GM21619 (cell line): ENCODE data around the gene OR5AC2.

Experiments used
- ATAC-seq: cut with Tn5 transposase; IDR thresholded peaks from one replicate; pipeline ENCODE4 v1.9.1; 2021; ENCODE audit not compliant: unreplicated experiment

OR5AC2 gene

DNA sequence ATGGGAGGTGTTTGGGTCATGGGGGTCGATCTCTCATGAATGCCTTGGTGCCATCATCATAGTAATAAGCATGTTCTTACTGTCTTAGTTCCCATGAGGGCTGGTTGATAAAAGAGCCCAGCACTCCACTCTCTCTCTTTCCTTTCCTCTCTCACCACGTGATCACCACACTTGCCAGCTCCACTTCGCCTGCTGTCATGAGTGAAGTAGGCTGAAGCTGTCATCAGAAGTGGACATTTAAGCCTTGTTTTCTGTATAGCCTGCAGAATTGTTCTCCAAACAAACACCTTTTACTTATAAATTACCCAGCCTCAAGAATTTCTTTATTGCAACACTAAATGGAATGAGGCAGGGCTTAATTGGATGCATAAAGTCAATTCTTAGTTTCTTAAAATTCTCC is 49.7 kb downstream of the OR5AC2 start:
- ATAC-seq, result no peak
